Measurements from ENCODE around the gene CELSR3. TPM values are rescaled to one million over a fixed set of nuclear protein-coding genes. Genes with fewer than 3 reads are reported as not detected.

The CELSR3 gene
- total RNA-seq, 1 experiment from 2014 or later: 1.7 TPM

GRCh38 chr3:48680811-48681540 lies 18.3 kb upstream of the CELSR3 start:
- H3K4me3 ChIP-seq: no peak overlapping the region
- H3K27me3 ChIP-seq: no peaks in the 10 kb centered on the region
- H3K9me3 ChIP-seq (replicated peaks): no peaks in the 10 kb centered on the region
- H3K4me1 ChIP-seq: peaks cover 16% of the 10 kb centered on the region
- H3K36me3 ChIP-seq: no peaks in the 10 kb centered on the region
- no peak for DNase-seq
- no peak overlapping the region for H3K27ac ChIP-seq

GRCh38 chr3:48679411-48680391 lies 17.0 kb upstream of the CELSR3 start:
- DNase-seq: no peak
- no peak overlapping the region for H3K27ac ChIP-seq
- H3K9me3 ChIP-seq (replicated peaks): no peaks in the 10 kb centered on the region
- H3K4me3 ChIP-seq: no peak overlapping the region
- H3K36me3 ChIP-seq: no peaks in the 10 kb centered on the region
- no peaks in the 10 kb centered on the region for H3K27me3 ChIP-seq
- H3K4me1 ChIP-seq: peaks cover 15% of the 10 kb centered on the region

- Histone ChIP-seq H3K27ac (no peak overlapping the region), H3K27me3 (no peaks in the 10 kb centered on the region), H3K4me3 (no peak overlapping the region), H3K36me3 (no peaks in the 10 kb centered on the region), H3K9me3 (replicated peaks) (no peaks in the 10 kb centered on the region), H3K4me1 (peaks cover 9% of the 10 kb centered on the region)
- DNase-seq: no peak
These were observed 16.1 kb upstream of the CELSR3 start for GRCh38 chr3:48678566-48679380.

GRCh38 chr3:48678056-48678455 lies 15.4 kb upstream of the CELSR3 start:
- Histone ChIP-seq H3K27me3 (no peaks in the 10 kb centered on the region), H3K4me3 (no peak overlapping the region), H3K36me3 (no peaks in the 10 kb centered on the region), H3K4me1 (peaks cover 2% of the 10 kb centered on the region; the same call in 1 of the 2 replicates), H3K27ac (no peak overlapping the region), H3K9me3 (replicated peaks) (no peaks in the 10 kb centered on the region)
- DNase-seq: no peak

GRCh38 chr3:48674505-48674904 lies 11.8 kb upstream of the CELSR3 start:
- no peaks in the 10 kb centered on the region for H3K9me3 ChIP-seq (replicated peaks)
- H3K4me3 ChIP-seq: no peak overlapping the region
- H3K27ac ChIP-seq: no peak overlapping the region
- no peak for DNase-seq
- H3K36me3 ChIP-seq: no peaks in the 10 kb centered on the region
- H3K4me1 ChIP-seq: no peaks in the 10 kb centered on the region
- H3K27me3 ChIP-seq: no peaks in the 10 kb centered on the region

- Histone ChIP-seq H3K4me3 (no peak overlapping the region), H3K9me3 (replicated peaks) (no peaks in the 10 kb centered on the region), H3K27me3 (no peaks in the 10 kb centered on the region), H3K36me3 (no peaks in the 10 kb centered on the region), H3K27ac (no peak overlapping the region), H3K4me1 (no peaks in the 10 kb centered on the region)
- DNase-seq: no peak
These were observed 9.8 kb upstream of the CELSR3 start for GRCh38 chr3:48672522-48672921.

- peaks cover 3% of the 10 kb centered on the region; the same call in 1 of the 2 replicates for H3K9me3 ChIP-seq (replicated peaks)
- no peaks in the 10 kb centered on the region for H3K36me3 ChIP-seq
- DNase-seq: no peak
- H3K4me3 ChIP-seq: no peak overlapping the region
- H3K4me1 ChIP-seq: no peaks in the 10 kb centered on the region
- H3K27me3 ChIP-seq: no peaks in the 10 kb centered on the region
- H3K27ac ChIP-seq: no peak overlapping the region
These were observed 2.2 kb upstream of the CELSR3 start for GRCh38 chr3:48664929-48665328.

GRCh38 chr3:48664313-48664644 lies 1.6 kb upstream of the CELSR3 start:
- no peak overlapping the region for H3K27ac ChIP-seq

GRCh38 chr3:48663489-48664312 lies 1.0 kb upstream of the CELSR3 start:
- peak; percentile 97 to 99 for DNase-seq
- Histone ChIP-seq H3K27ac (peak overlapping the region; percentile 76), H3K9me3 (replicated peaks) (peaks cover 3% of the 10 kb centered on the region; the same call in 1 of the 2 replicates), H3K4me3 (peak overlapping the region; percentile 71), H3K36me3 (no peaks in the 10 kb centered on the region), H3K27me3 (no peaks in the 10 kb centered on the region), H3K4me1 (no peaks in the 10 kb centered on the region)

More at GRCh38 chr3:48664313-48664644, 1.6 kb upstream of the CELSR3 start:
- Histone ChIP-seq H3K4me3 (peak overlapping the region; percentile 71), H3K36me3 (no peaks in the 10 kb centered on the region), H3K9me3 (replicated peaks) (peaks cover 3% of the 10 kb centered on the region; the same call in 1 of the 2 replicates), H3K4me1 (no peaks in the 10 kb centered on the region), H3K27me3 (no peaks in the 10 kb centered on the region)
- DNase-seq: no peak

DNA sequence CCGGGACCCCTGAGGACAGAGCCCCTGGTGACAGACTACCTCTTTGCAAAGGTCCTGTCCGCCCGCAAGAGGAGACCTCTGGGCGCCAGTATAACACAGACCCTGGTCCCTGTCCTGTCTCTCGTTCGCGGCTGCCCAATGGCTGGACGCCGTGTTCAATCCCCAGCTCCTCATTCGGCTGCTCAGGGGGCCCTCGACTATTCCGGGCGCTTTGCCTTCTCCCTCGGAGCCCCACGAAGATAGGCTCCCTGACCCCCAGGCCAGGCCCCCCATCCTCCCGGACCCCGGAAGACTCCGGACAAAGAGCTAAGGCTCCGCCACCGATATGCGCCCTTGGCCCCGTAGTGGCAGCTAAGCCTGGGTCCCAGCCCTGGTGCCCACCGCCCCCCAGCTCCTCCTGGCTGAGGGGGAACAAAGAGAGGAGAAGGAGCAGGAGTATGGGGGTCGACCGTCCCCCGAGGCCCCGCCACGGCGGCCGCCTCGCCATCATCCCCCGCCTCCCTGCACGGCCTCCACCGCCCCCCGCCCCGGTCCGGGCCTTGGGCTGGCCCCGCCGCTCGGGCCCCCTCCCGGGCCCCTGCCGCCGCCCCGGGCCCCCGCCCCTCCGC lies 437 bp downstream of the CELSR3 start:
- no peak for DNase-seq
- H3K36me3 ChIP-seq: no peaks in the 10 kb centered on the region
- no peaks in the 10 kb centered on the region for H3K27me3 ChIP-seq
- H3K4me3 ChIP-seq: no peak overlapping the region
- H3K4me1 ChIP-seq: no peaks in the 10 kb centered on the region
- H3K9me3 ChIP-seq (replicated peaks): peaks cover 3% of the 10 kb centered on the region; the same call in 1 of the 2 replicates
- H3K27ac ChIP-seq: no peak overlapping the region

- no peaks in the 10 kb centered on the region for H3K4me1 ChIP-seq
- H3K27me3 ChIP-seq: no peaks in the 10 kb centered on the region
- peak in 1 of 2 experiments; percentile 27 for DNase-seq
- peaks cover 3% of the 10 kb centered on the region; the same call in 1 of the 2 replicates for H3K9me3 ChIP-seq (replicated peaks)
- H3K4me3 ChIP-seq: no peak overlapping the region
- no peaks in the 10 kb centered on the region for H3K36me3 ChIP-seq
- H3K27ac ChIP-seq: no peak overlapping the region
These were observed 1.1 kb downstream of the CELSR3 start for GRCh38 chr3:48661501-48662144.

DNA sequence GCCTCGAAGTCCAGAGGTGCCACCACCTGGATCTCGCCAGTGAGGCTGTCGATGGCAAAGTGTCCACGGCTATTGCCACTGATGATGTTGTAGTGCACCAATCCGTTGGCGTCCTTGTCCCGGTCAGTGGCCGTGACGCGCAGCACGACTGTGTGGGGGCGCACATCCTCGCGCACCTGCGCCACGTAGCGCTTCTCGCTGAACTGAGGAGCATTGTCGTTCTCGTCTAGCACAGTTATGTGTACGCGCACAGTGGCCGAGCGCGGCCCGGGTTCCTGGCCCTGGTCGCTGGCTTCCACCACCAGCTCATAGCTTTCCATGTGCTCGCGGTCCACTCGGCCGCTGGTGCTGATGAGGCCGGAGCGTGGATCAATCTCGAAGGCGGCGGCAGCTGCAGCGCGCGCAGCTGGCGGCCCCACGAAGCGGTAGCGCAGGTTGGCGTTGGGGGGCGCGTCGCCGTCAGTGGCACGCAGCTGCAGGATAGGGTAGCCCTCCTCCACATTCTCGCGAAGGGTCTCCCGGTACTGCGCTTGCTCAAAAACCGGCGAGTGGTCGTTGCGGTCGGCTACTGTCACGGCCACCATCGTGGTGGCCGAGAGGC lies 1.8 kb downstream of the CELSR3 start:
- no peaks in the 10 kb centered on the region for H3K27me3 ChIP-seq
- no peak overlapping the region for H3K27ac ChIP-seq
- DNase-seq: no peak
- no peaks in the 10 kb centered on the region for H3K4me1 ChIP-seq
- no peak overlapping the region for H3K4me3 ChIP-seq
- no peaks in the 10 kb centered on the region for H3K36me3 ChIP-seq
- H3K9me3 ChIP-seq (replicated peaks): peaks cover 3% of the 10 kb centered on the region; the same call in 1 of the 2 replicates

DNA sequence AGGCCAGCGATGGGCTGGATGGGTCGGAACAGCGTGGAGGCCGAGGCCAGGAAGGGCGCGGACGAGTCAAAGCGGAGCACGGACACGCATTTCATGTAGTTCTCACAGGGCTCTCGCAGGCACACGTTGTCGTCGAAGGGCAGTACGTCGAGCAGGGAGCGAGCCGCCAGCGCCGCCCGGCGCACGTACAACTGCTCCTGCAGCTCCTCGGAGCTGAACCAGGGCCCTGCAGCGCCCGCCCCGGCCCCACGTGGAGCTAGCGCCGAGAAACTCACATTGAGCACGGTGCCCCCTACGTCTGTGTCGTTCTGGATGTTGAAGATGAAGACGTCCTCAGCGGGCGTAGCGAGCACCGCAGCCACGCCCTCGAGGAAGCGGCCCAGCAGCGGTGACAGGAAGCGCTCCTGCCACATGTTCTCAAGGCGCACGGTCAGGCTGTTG lies 5.8 kb downstream of the CELSR3 start:
- Histone ChIP-seq H3K27ac (no peak overlapping the region), H3K9me3 (replicated peaks) (peaks cover 1% of the 10 kb centered on the region; the same call in 1 of the 2 replicates), H3K4me1 (no peaks in the 10 kb centered on the region), H3K4me3 (no peak overlapping the region), H3K27me3 (no peaks in the 10 kb centered on the region), H3K36me3 (no peaks in the 10 kb centered on the region)
- DNase-seq: no peak

Measured in SJCRH30 (cell line).